ENCODE results near the gene SLC25A6.

GRCh38 chrX:1420371-1420770 lies 28.5 kb upstream of the SLC25A6 start:
- no peak for TF ChIP-seq PML (IDR thresholded peaks at IDR 0.05; ENCODE audit: low read length)
- peak; percentile 70 for TF ChIP-seq POLR2A (IDR thresholded peaks at IDR 0.05; ENCODE audit: low read depth, low read length)
- TF ChIP-seq ZNF274 (IDR thresholded peaks at IDR 0.05; ENCODE audit: insufficient read depth, insufficient read length) = no peak
- no peak for TF ChIP-seq SIN3A (IDR thresholded peaks at IDR 0.05; ENCODE audit: low read depth, low read length)
- TF ChIP-seq MYC (IDR thresholded peaks at IDR 0.05; ENCODE audit: insufficient read depth, insufficient read length, insufficient replicate concordance, low read length, severe bottlenecking) = no peak
- no peak for TF ChIP-seq RCOR1 (conservative IDR thresholded peaks at IDR 0.05; ENCODE audit: low read depth, low read length)
- TF ChIP-seq WRNIP1 (IDR thresholded peaks at IDR 0.05; ENCODE audit: borderline replicate concordance, low read depth, low read length) = no peak
- no peak for TF ChIP-seq ZNF24 (IDR thresholded peaks at IDR 0.05)
- TF ChIP-seq, protein P1, sequence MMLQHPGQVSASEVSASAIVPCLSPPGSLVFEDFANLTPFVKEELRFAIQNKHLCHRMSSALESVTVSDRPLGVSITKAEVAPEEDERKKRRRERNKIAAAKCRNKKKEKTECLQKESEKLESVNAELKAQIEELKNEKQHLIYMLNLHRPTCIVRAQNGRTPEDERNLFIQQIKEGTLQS (IDR thresholded peaks at IDR 0.05; ENCODE audit: borderline replicate concordance, extremely low read depth, low read depth, low read length) = no peak
- no peak; the same call in 1 of the 2 replicates for TF ChIP-seq POLR2AphosphoS5 (IDR thresholded peaks at IDR 0.05; ENCODE audit: low read length)
